GM04503 (cell line): ENCODE data around the gene TMEM183A.

Experiments used
- DNase-seq: peaks from one replicate; pipeline ENCODE4 v3.0.0-alpha.2; 2012; ENCODE audit warnings: low read depth

Gene TMEM183A

DNA sequence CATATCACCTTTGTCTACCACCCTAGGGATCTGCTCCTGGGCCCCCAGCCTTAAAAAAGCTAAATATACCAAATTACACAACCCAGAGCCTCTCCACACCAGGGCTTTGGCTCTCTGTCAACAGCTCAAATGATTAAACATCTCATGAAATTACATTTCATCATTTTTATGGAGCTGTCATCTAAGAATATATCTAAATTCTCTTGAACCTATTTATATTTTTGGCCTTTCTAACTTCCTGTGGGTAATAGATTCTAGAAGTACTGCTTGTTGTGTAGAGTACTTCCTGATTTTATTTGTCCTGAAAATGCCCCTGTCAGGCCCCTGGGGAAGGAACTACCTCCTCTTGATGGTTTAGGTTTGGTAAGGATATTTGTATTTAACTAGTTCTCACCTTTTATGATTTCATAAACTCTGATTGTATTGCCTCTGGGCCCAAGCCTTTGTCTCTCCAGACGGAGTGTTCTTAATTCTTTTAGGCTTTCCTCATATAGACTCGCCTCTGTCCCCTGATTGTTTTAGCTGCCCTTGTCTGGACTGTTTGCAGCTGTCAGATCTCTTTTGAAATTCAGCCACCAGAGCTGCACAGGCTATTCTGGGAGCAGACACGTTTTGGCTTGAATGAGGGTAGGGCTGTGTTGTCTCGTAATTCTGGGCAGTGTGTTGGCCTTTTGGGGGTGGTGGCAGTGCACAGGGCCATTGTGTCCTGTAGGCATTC is 62.0 kb downstream of the TMEM183A start:
- peak; percentile 42 for DNase-seq

DNA sequence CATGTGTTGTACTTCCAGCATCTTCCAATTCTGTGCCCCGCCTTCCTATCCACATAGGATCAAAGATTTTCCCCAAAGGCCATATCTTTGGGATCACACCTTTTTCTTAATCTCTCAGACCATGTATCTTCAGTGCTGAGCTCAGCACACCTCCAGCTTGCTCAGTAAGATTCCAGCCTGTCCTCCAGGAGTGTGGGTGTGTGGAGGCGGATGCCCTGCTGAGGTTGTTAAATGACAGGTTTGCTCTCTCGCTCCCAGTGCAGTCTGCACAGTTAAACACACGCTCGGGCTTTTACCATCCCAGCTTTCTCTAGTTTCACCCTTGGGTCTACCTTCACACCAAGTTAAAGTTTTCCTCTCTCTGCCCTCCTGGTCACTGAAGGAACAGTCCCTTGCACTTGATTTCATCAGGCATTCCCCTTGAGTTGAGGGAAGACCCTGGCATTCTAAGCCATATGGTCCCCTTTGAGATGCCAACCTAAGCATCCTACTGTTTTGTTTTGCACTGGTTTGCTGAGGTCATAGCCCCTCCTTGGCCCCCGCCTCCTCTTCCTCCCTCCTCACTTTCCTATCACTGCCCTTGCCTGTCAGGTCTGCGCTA is 64.9 kb downstream of the TMEM183A start:
- DNase-seq: no peak

DNA sequence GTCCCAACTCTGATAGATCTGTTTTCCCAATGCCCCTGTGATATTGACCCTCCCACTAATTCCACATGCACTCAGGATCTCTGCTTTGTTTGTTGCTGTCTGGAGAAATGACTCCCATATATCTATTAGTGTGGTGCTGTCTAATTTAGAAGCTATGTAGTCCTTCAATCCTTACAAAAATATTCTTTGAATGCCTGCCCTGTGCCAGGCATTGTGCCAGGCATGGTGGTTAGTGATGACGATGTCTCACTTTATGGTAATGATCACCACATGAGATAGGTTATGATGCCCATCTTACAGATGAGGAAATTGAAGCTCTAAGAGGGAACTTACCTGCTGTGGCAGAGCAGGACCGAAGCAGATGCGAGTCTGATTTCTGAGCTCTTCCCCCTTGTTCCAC is 65.7 kb downstream of the TMEM183A start:
- DNase-seq: peak; percentile 53

GRCh38 chr1:203073469-203073868 is 66.3 kb downstream of the TMEM183A start:
- DNase-seq: no peak
